K562 treated with DMSO at 1 percent for 4 hours (cell line): ENCODE measurements around the gene RAPGEF6. TPM values are rescaled to one million over a fixed set of nuclear protein-coding genes. Genes with fewer than 3 reads are reported as not detected.

Source experiments
- total RNA-seq: library from RNA; unstranded; fragments of 300-600 nt; gene quantifications from 2 replicates; pipeline ENCODE4 v1.2.3, GENCODE V29; 2022; ENCODE audit not compliant: insufficient read depth

RAPGEF6 gene
- 4.2 and 5.4 TPM in 2 replicates for total RNA-seq

GRCh38 chr5:131634996-131635683 is at the start of gene RAPGEF6:
Gene RAPGEF6 (minus strand): TSS chr5:131635229. CDS start chr5:131635030, 199 bp downstream.

Other genes with a start within 250 kb of the RAPGEF6 start
- 11.7 and 16.1 TPM in 2 replicates for gene FNIP1, start 161.8 kb upstream of the RAPGEF6 start, total RNA-seq